ENCODE data around the gene EFCAB8. TPM values are rescaled to one million over a fixed set of nuclear protein-coding genes. Genes with fewer than 3 reads are reported as not detected.

EFCAB8 gene
- polyA plus RNA-seq, 2 donors, result 0.11 to 0.28 TPM

DNA sequence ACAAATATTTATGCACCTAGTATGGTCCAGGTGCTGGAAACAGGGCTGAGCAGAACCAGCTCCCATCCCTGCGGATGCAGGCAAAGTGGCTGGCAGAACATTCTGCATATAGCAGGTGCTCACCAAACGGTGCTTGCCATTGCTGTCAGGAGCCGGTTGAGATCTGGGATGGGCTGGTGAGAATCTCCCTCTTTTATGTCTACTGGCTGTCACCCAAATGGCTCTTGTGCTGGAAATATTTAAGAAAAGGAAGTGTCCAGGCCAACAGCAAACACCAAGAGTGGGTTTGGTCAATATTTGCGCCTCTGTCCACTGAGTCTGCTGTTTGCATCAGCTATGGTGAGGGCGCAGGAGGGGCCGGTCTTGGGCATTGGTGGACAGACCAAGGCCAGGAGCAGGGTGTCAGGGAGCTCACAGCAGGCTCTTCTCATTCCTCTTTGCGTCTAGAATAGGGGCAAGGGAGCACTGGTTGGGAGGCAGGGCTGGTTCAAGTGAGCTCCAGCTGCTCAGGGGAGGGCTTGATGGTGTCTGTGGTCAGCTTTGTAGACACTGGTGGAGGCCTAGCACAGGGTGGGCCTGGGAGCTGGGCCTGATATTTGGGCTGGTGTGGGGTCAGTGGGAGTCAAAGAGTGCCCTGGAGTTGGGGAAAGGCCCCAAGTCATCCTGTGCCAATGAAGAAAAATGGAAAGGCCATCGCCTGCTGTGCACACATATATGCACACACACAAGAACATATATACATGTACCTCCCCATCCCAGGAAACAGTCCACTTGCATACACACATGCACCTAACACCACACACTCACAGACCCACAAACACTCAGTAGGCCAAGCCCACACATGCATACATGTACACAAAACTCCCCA lies 147.4 kb downstream of the EFCAB8 start:
- Histone ChIP-seq H3K36me3 (ENCODE audit: control insufficient read depth in 2 of 2, insufficient read depth in 2 of 2, low read length in 1 of 2) (no peaks in the 10 kb centered on the region), H3K27me3 (ENCODE audit: control insufficient read depth in 1 of 2, insufficient read depth in 2 of 2, low read length in 2 of 2) (no peaks in the 10 kb centered on the region), H3K27ac (ENCODE audit: low read depth in 2 of 2, low read length in 1 of 2) (no peak overlapping the region), H3K4me1 (ENCODE audit: control insufficient read depth in 2 of 2, insufficient read depth in 2 of 2, low read length in 1 of 2) (no peaks in the 10 kb centered on the region), H3K4me3 (ENCODE audit: low read depth in 1 of 2, low read length in 2 of 2) (no peak overlapping the region), H3K9me3 (ENCODE audit: control insufficient read depth in 2 of 2, insufficient read depth in 1 of 2, low read depth in 1 of 2, low read length in 1 of 2) (peaks cover 0 to 3% of the 10 kb centered on the region in 2 donors)
- 74 to 78% methylated on average over 8 of the region's 8 CpGs for WGBS, 2 donors

DNA sequence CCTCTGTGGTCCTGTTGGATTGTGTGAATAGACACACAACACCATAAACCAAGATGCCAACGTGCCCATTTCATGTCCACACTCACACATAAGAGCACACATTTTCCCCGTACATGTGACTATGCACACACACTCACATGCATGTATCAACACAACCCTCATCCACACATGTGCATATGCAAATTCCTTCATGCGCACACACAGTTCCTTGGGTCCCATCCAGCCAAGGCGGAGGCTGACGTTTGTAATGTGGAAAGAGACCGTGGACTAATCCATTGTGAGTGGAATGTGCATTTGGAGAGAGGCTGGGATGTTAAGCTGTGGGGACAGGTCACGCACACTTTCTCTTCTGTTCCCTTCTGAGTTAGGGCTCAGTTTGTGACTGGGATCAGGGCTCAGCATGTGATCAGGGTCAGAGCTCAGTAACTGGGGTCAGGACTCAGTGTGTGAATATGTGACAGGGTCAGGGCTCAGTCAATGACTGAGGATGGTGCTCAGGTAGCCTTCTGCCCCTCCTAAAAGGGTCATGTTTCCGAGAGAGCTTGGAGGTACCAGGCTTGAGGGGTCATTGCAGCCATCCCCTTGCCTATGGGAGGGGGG lies 148.2 kb downstream of the EFCAB8 start:
- WGBS, 2 donors, result 83% methylated on average over 8 of the region's 8 CpGs
- no peaks in the 10 kb centered on the region for H3K27me3 ChIP-seq (ENCODE audit: control insufficient read depth in 1 of 2, insufficient read depth in 2 of 2, low read length in 2 of 2)

DNA sequence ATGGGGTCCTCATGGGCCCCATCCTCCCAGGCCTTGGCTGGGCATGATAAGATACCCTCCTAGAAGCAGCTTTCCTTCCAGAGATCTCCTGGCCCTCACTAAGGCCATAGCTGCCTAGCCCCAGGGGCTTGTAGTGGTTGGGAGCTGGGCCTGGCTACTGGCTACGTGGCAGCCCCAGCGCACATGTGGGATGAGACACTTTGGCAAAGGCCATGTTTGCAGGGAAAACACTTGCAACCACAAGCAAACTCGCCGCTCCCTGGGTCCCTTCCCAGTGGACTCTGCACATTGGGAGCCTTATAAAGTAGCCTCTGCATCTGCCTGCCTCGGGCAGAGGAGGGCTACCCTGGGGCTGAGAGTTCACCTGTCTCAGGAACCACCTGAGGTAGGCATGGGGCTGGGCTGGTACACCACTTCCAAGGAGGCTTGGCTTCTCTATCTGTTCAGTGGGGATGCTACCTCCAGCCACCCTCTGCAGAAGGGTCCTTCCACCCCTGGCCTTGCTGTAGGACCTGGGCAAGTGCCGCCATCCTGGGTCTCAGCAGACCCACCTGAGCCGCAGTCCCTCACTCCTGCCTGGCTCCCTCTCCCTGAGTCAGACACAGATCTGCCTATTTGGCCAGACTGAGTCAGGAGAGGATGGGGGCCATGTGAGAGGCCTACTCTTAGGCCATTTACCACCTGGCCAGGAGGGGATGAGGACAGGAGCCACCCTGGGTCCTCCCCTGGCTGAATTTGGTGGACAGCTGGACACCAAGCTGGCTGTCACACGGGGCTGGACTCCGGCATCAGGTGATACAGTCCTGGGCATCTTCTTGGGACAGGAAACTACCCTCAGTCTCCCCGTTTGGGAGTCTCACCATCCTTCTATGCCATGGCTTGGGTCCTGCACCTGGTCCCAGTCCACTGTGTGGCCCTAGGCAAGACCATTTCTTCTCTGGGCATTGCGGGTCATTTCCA lies 148.9 kb downstream of the EFCAB8 start, which contains the start of gene BPIFB2:
Gene BPIFB2 (plus strand): TSS at position 329 of the 960 bp plus-strand sequence. CDS start 871 bp downstream, outside the sequence.
- H3K27me3 ChIP-seq (ENCODE audit: control insufficient read depth in 1 of 2, insufficient read depth in 2 of 2, low read length in 2 of 2), result no peaks in the 10 kb centered on the region
- no peaks in the 10 kb centered on the region for H3K4me1 ChIP-seq (ENCODE audit: control insufficient read depth in 2 of 2, insufficient read depth in 2 of 2, low read length in 1 of 2)
- no peaks in the 10 kb centered on the region for H3K36me3 ChIP-seq (ENCODE audit: control insufficient read depth in 2 of 2, insufficient read depth in 2 of 2, low read length in 1 of 2)
- WGBS, 2 donors, result 85% methylated on average over 11 of the region's 11 CpGs
- no peak within 1 kb of the TSS for H3K27ac ChIP-seq (ENCODE audit: low read depth in 2 of 2, low read length in 1 of 2)
- H3K4me3 ChIP-seq (ENCODE audit: low read depth in 1 of 2, low read length in 2 of 2), result no peak within 1 kb of the TSS
- H3K9me3 ChIP-seq (ENCODE audit: control insufficient read depth in 2 of 2, insufficient read depth in 1 of 2, low read depth in 1 of 2, low read length in 1 of 2), result peaks cover 0 to 3% of the 10 kb centered on the region in 2 donors

More for the DNA sequence above, 148.2 kb downstream of the EFCAB8 start:
- Histone ChIP-seq H3K4me1 (ENCODE audit: control insufficient read depth in 2 of 2, insufficient read depth in 2 of 2, low read length in 1 of 2) (no peaks in the 10 kb centered on the region), H3K27ac (ENCODE audit: low read depth in 2 of 2, low read length in 1 of 2) (no peak overlapping the region), H3K9me3 (ENCODE audit: control insufficient read depth in 2 of 2, insufficient read depth in 1 of 2, low read depth in 1 of 2, low read length in 1 of 2) (peaks cover 0 to 3% of the 10 kb centered on the region in 2 donors), H3K4me3 (ENCODE audit: low read depth in 1 of 2, low read length in 2 of 2) (no peak overlapping the region), H3K36me3 (ENCODE audit: control insufficient read depth in 2 of 2, insufficient read depth in 2 of 2, low read length in 1 of 2) (no peaks in the 10 kb centered on the region)

GRCh38 chr20:33008336-33009213 lies 149.9 kb downstream of the EFCAB8 start:
- WGBS, 2 donors, result 80 to 87% methylated on average over 23 of the region's 23 CpGs
- Histone ChIP-seq H3K4me3 (ENCODE audit: low read depth in 1 of 2, low read length in 2 of 2) (no peak overlapping the region), H3K27me3 (ENCODE audit: control insufficient read depth in 1 of 2, insufficient read depth in 2 of 2, low read length in 2 of 2) (no peaks in the 10 kb centered on the region), H3K27ac (ENCODE audit: low read depth in 2 of 2, low read length in 1 of 2) (no peak overlapping the region), H3K36me3 (ENCODE audit: control insufficient read depth in 2 of 2, insufficient read depth in 2 of 2, low read length in 1 of 2) (no peaks in the 10 kb centered on the region), H3K9me3 (ENCODE audit: control insufficient read depth in 2 of 2, insufficient read depth in 1 of 2, low read depth in 1 of 2, low read length in 1 of 2) (peaks cover 0 to 3% of the 10 kb centered on the region in 2 donors), H3K4me1 (ENCODE audit: control insufficient read depth in 2 of 2, insufficient read depth in 2 of 2, low read length in 1 of 2) (no peaks in the 10 kb centered on the region)

- Histone ChIP-seq H3K36me3 (ENCODE audit: control insufficient read depth in 2 of 2, insufficient read depth in 2 of 2, low read length in 1 of 2) (no peaks in the 10 kb centered on the region), H3K27me3 (ENCODE audit: control insufficient read depth in 1 of 2, insufficient read depth in 2 of 2, low read length in 2 of 2) (no peaks in the 10 kb centered on the region), H3K9me3 (ENCODE audit: control insufficient read depth in 2 of 2, insufficient read depth in 1 of 2, low read depth in 1 of 2, low read length in 1 of 2) (peaks cover 0 to 3% of the 10 kb centered on the region in 2 donors), H3K27ac (ENCODE audit: low read depth in 2 of 2, low read length in 1 of 2) (no peak overlapping the region), H3K4me1 (ENCODE audit: control insufficient read depth in 2 of 2, insufficient read depth in 2 of 2, low read length in 1 of 2) (no peaks in the 10 kb centered on the region), H3K4me3 (ENCODE audit: low read depth in 1 of 2, low read length in 2 of 2) (no peak overlapping the region)
- WGBS, 2 donors, result 47 to 54% methylated on average over 19 of the region's 19 CpGs
Measured at GRCh38 chr20:33009214-33010132, 150.8 kb downstream of the EFCAB8 start.

DNA sequence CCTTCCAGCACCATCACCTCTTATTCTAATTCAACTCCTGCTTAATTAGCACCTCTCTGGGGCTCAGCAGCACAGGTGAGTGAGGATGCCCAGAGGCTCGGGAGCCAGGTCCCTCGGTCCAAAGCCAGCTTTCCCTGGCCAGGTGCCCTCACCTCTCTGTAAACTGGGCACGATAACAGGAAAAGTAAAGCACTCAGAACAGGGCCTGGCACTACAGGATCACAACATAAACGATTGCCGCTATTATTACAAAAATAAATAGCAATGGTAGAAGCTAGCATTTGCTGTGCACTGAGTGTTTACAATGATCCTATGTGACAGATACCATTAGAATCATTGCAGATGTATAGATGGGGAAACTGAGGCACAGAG lies 151.4 kb downstream of the EFCAB8 start:
- Histone ChIP-seq H3K27me3 (ENCODE audit: control insufficient read depth in 1 of 2, insufficient read depth in 2 of 2, low read length in 2 of 2) (no peaks in the 10 kb centered on the region), H3K4me1 (ENCODE audit: control insufficient read depth in 2 of 2, insufficient read depth in 2 of 2, low read length in 1 of 2) (no peaks in the 10 kb centered on the region), H3K27ac (ENCODE audit: low read depth in 2 of 2, low read length in 1 of 2) (no peak overlapping the region), H3K36me3 (ENCODE audit: control insufficient read depth in 2 of 2, insufficient read depth in 2 of 2, low read length in 1 of 2) (no peaks in the 10 kb centered on the region), H3K9me3 (ENCODE audit: control insufficient read depth in 2 of 2, insufficient read depth in 1 of 2, low read depth in 1 of 2, low read length in 1 of 2) (peaks cover 0 to 3% of the 10 kb centered on the region in 2 donors), H3K4me3 (ENCODE audit: low read depth in 1 of 2, low read length in 2 of 2) (no peak overlapping the region)
- 48 to 52% methylated on average over 5 of the region's 5 CpGs for WGBS, 2 donors

DNA sequence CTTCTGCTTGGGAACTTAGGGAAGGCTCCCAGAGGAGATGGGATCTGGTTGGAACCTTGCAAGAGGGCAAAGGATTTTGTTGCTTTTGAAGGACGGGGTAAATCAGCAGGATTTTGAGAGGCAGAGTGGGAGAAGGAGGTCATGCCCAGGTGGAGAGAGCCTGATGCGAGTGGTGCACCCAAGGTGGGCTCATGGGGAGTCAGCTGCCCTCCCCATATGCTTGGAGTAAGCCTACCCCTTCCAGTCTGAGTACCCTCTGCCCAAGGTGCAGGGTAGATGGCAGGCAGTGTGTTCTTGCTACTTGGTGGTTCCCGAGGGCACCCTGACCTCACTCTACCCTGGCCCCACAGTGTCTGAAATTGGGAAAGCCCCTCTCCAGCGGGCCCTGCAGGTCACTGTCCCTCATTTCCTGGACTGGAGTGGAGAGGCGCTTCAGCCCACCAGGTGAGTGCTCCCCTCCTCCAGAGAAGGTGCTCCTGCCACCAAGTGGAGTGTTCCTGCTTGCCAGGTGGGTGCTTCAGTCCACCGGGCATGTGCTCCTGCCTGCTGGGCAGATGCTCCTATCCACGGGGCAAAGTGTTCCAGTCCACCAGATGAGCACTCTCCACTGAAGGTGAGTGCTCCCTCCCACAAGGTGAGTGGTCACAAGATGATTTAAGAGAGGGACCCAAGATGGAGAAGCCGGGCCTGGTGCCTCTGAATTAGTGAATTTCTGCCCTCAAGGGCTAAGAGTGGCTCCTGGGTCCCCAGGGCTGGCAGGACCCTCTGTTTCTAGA lies 152.1 kb downstream of the EFCAB8 start:
- 81% methylated on average over 8 of the region's 8 CpGs for WGBS, 2 donors
- no peaks in the 10 kb centered on the region for H3K36me3 ChIP-seq (ENCODE audit: control insufficient read depth in 2 of 2, insufficient read depth in 2 of 2, low read length in 1 of 2)
- no peaks in the 10 kb centered on the region for H3K27me3 ChIP-seq (ENCODE audit: control insufficient read depth in 1 of 2, insufficient read depth in 2 of 2, low read length in 2 of 2)
- no peaks in the 10 kb centered on the region for H3K4me1 ChIP-seq (ENCODE audit: control insufficient read depth in 2 of 2, insufficient read depth in 2 of 2, low read length in 1 of 2)
- H3K4me3 ChIP-seq (ENCODE audit: low read depth in 1 of 2, low read length in 2 of 2), result no peak overlapping the region
- H3K27ac ChIP-seq (ENCODE audit: low read depth in 2 of 2, low read length in 1 of 2), result no peak overlapping the region
- H3K9me3 ChIP-seq (ENCODE audit: control insufficient read depth in 2 of 2, insufficient read depth in 1 of 2, low read depth in 1 of 2, low read length in 1 of 2), result no peaks in the 10 kb centered on the region

All from esophagus (tissue), 2 donors.